GM18868 (cell line): ENCODE data around the gene GPSM1.

Experiments used
- ATAC-seq: cut with Tn5 transposase; IDR thresholded peaks from one replicate; pipeline ENCODE4 v1.9.1; 2021; ENCODE audit warnings: mild to moderate bottlenecking, moderate library complexity; ENCODE audit not compliant: unreplicated experiment

GPSM1 gene

DNA sequence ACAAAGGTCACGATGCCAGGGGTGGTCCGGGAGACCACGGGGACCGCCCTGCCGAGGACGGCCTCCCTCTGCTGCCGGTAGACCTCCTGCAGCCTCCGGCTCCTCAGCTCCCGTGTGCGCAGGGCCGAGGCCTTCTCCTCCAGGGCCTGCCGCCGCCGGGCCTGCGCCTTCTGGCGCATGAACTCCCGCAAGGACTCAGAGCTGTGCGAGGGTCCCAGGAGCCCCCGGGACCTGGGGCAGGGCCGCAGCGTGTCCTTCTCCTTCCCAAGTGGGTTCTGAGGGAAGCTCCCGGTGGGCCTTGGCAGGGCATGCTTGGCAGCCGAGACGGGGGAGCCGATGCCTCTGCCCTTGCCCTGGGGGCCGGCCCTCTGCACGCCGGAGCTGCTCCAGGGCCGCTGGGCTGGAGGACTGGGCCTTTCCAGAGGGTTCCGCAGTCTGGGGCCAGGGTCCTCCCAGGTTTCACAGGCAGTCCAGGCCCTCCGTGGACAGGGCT is 36.8 kb upstream of the GPSM1 start:
- ATAC-seq, result no peak

- no peak for ATAC-seq
Measured at GRCh38 chr9:136291306-136292025, 35.9 kb upstream of the GPSM1 start.

- ATAC-seq, result no peak
Measured at GRCh38 chr9:136292026-136292538, 35.3 kb upstream of the GPSM1 start.

- ATAC-seq, result no peak
Measured at GRCh38 chr9:136292591-136293448, 34.5 kb upstream of the GPSM1 start.

DNA sequence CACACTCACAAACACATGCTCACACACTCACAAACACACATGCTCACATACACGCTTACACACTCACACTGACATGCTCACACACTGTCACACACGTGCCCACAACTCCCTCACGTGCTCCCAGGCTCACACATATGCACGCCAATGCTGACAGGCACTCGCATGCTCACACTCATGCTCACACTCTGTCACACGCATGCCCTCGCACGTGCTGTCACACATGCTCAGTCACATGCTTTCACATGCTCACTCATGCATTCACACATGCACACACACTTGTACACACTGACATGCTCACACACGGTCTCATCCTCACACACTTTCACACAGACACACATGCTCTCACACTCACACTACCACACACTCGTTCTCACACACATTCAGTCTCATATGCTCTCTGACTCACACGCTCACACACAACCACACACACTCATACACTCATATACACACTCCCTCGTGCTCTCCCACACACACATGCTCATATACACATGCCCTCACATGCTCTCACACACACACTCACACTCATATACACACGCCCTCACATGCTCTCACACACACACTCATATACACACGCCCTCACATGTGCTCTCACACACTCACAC is 33.8 kb upstream of the GPSM1 start:
- ATAC-seq, result no peak

GRCh38 chr9:136294437-136294836 is 32.9 kb upstream of the GPSM1 start:
- no peak for ATAC-seq

DNA sequence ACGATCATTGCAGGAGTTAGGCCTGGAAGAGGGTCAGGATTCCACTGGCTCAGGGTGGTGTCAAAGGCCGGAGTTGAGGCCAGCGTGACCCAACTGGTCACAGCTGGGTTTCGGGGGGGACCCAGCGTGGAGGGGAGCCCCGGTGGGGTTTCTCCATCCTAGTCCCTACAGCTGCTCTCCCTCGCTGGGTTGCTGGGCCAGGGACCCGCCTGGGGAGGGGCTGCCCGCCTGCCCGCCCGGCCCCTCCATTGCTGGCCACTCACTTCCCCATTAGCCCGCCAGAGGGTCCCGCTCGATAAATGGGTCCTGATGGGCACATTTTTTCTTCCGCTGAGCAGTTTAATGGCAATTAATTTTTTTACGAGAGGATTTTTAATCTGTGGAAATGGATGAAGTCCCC is 32.3 kb upstream of the GPSM1 start:
- ATAC-seq, result no peak

DNA sequence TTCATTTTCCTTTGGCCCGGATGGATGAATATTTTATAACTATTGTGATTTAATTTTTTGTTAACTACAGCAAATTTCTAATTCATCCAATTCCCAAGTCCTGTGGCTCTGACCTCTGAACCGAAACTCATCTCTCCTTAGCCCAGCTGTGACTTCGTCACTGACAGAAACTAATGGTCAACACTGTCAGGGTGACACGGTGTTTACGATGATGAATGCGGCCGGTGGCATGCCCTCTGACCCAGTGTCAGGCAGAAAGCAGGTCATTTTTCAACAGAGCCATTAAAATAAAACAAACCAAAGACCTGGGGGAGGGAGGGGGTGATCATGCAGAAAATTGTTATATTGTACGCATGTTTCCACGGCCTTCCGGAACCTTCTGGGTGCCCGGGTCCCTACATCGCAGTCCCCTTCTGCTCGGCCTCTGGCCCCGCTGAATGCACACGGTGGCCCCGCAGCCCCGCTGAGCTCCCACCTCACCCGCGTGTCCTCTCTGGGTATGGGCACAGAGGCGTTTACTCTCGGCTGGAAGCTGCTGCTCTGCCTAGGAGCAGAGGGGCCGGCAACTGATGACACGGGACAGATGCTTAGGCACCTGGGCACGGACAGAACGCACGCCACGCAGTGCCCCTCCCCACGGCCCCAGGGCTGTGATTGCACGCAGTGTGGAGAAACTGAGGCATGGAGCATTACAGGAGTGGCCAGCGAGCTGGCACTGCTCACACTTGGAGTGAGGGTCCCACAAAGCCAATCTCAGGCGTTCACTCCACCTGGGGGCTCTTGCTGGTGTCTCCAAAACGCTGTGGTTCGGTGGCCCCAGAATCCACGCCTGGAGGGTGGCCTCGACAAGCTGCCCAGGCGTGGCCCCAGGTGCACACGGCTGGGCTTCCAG is 31.6 kb upstream of the GPSM1 start:
- ATAC-seq, result no peak

GRCh38 chr9:136296434-136297015 is 30.8 kb upstream of the GPSM1 start:
- ATAC-seq, result no peak

GRCh38 chr9:136297016-136297691 is 30.2 kb upstream of the GPSM1 start:
- ATAC-seq, result no peak

- ATAC-seq, result no peak
Measured at GRCh38 chr9:136297766-136298735, 29.3 kb upstream of the GPSM1 start.

DNA sequence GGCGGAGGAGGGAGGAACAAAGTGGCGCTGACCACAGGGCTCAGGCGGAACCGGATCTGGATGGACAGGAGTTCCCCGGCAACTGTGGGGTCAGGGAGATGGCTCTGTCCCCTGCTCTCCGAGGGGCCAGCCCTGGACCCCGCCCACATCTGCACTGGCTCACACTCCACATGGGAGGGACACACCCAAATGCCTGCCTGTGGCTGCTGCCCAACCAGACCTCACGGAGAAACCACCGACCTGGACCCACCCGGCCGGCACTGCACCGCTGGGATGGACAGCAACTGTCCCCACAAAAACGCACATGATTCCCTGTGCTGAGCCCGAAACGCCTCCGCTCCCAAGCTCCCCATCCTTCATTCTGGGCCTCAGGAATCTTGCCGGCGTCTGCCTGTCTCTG is 28.2 kb upstream of the GPSM1 start:
- ATAC-seq, result no peak

GRCh38 chr9:136299541-136299940 is 27.8 kb upstream of the GPSM1 start:
- ATAC-seq, result no peak

DNA sequence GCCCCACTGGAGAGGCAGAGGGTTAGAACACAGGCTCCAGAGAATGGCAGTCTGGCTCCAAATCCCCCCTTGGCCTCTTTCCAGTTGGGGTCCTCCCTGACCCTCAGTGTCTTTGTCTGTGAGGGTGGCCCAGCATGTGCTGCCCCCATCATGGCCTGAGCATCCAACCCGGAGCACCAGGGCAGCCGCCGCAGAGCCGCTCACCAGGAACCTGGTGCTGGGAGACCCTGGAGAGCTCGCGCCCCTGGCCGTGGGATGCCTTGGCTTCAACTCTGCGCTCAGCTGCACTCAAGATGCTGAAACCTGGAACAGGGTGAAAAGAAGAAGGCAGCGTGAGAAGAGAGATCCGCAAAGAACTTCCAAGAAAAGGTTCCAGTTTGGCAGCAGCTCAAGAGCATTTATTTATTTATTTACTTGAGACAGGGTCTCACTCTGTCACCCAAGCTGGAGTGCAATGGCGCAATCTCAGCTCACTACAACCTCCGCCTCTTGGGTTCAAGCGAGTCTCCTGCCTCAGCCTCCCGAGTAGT is 27.3 kb upstream of the GPSM1 start:
- no peak for ATAC-seq

GRCh38 chr9:136300866-136301265 is 26.5 kb upstream of the GPSM1 start:
- ATAC-seq, result no peak

DNA sequence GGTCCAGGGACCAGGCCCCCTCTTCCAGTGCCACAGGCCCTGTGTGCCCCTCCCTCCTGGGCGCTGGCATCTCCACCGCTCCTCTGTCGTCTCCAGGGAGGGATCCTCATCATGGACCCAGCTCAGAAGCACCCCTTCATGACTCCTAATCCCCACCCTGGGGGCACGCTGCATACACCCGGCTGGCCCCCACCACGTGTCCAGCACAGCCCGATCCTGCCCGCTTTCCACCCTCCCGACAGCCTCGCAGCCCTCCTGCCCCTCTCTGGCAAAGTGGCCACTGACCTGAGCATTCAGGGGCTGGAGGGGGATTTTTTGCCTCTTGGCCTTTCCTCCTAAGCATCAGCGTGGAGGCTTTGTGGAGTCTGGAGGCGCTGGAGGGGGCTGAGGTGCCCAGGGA is 24.8 kb upstream of the GPSM1 start:
- no peak for ATAC-seq

- ATAC-seq, result no peak
Measured at GRCh38 chr9:136303066-136303824, 24.1 kb upstream of the GPSM1 start.
